GM21515 (cell line): Measurements from ENCODE around the gene DIPK1B.

Source experiments
- ATAC-seq: cut with Tn5 transposase; IDR thresholded peaks from one replicate; pipeline ENCODE4 v1.9.1; 2021; ENCODE audit not compliant: unreplicated experiment

DIPK1B gene

DNA sequence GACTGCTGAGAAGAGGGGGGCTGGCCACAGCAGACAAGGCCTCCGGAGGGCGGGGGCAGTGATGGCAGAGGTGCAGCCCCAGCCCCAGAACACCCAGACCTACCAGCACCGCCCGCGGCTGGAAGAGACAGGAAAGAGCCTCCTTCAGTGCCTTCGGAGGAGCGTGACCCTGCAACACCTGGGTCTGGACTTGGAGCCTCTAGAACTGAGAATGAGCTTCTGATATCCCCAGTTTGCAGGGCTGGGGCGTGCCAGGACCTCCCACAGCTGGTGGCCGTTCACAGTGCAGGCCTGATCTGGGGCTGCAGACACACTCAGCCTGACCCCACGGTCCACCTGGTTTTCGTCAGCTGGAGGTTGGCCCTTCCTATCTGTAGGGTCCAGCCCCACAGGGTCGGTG is 21.2 kb downstream of the DIPK1B start:
- no peak for ATAC-seq

- no peak for ATAC-seq
Observed at GRCh38 chr9:136734837-136735496, 22.6 kb downstream of the DIPK1B start.

GRCh38 chr9:136735812-136736480 is 23.6 kb downstream of the DIPK1B start:
- no peak for ATAC-seq

GRCh38 chr9:136738960-136739359 is 26.6 kb downstream of the DIPK1B start:
- ATAC-seq = no peak

- no peak for ATAC-seq
Observed at GRCh38 chr9:136739509-136739908, 27.1 kb downstream of the DIPK1B start.

GRCh38 chr9:136740069-136740468 is 27.7 kb downstream of the DIPK1B start:
- ATAC-seq = no peak

GRCh38 chr9:136740491-136740890 is 28.1 kb downstream of the DIPK1B start:
- no peak for ATAC-seq

DNA sequence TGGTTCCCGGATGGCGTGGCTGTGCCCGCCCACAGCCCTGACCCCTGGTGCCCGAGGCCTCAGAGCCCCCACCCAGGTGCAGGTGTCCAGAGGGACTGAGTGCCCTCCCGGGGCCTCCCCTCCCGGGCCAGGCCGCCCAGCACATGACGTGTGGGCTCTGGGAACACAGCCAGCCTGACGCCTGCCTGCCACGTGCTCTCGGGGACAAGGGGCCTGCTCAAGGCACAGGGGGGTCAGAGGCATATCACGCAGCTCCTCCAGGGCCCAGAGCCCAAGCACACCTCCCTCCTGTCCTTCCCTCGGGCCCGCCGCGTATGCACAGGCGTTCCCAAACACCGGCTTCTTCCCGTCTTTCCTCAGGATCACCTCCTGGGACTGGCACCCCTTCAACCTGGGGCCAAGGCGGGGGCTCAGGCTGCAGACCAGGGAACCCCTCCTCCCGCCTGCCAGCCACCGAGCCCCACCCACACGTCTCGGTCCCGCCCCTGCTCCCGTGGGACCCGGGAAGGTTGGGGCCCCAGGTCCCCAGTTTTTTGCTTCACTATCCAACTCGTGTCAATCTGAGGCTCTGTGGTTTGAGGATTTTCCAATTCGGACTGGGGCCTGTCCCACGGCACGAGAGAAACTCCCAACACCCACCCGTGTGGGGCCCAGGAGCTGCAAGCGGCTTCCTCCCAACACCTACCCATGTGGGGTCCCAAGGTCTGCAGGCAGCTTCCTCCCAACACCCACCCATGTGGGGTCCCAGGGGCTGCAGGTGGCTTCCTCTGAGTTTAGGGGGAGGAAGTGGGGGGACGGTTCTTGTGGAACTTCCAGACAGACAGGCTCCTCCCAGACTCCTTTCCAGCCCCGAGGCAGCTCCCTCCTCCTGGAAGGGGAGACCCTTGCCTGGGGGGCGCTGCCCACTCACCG is 28.9 kb downstream of the DIPK1B start:
- no peak for ATAC-seq

DNA sequence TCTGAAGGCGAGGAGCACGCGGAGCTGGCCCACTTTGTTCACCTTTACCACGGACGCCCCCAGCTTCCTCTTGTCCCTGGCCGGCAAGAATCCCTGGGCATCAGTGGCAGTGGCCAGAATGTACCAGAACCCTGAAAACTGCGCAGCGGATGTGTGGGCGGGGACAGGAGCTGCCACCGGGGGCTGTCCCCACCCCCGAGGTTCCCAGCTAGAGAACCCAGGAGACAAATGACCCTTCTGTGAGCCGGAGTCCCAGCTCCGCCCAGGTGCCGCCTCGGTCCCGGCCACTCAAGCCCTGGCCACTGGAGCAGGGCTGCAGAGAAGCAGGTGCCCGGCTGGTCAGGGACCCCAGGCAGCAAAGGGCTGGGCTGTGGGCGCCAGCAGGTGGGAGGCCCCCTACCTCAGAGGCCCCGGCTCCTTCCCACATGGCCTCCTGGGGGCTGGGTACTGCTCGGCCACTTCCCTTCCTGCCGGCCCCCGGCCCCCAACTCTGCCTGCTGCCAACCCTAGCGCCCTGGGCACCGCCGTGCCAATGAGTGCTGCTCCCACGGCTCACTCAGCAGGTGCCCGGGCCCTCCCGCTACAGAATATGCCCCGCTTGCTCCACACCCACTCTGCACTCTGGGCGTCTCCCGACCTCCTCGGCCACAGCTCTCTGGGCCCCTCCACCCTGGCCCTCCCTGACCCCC is 29.7 kb downstream of the DIPK1B start:
- no peak for ATAC-seq

DNA sequence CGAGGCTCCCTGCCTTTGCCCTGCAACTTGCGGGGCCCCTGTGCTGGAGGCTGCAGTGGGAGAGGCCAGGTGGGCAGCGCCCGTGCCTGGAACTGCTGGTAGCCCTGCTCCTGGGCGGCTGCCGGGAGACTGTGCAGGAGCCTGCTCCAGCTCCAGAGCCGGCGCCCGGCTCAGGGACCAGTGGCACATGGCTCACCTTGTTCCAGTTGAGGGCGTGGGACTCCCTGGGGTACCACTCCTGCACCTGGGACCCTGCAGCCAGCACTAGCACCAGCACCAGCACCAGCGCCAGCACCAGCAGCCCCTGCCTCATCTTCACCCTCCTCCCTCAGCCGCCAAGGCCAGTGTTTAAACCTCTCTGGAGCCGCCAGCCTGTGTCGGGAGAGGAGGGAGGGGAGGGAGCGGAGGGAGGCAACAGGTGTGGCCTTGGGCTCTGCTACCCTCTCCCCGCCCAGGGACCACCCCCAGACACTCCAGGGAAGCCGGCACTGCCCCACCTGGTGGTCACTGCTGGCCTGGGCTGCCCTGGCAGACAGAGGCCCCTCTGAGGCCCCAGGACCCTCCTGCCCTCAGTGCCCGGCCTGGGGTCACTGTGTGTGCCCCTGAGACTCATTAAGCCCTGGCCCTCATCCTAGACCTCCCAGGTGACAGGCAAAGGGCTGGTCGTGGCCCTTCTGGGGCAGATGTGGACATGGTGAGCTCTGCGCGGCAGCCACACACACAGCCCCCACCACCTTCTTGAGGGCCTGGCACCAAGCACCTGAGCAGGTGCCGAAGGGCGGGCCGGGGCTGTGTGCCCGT is 30.4 kb downstream of the DIPK1B start, which contains the start of gene LCN10:
LCN10 (minus strand) TSS at position 350 of the 801 bp plus-strand sequence; CDS start at position 313, 37 bp downstream.
- no peak for ATAC-seq

DNA sequence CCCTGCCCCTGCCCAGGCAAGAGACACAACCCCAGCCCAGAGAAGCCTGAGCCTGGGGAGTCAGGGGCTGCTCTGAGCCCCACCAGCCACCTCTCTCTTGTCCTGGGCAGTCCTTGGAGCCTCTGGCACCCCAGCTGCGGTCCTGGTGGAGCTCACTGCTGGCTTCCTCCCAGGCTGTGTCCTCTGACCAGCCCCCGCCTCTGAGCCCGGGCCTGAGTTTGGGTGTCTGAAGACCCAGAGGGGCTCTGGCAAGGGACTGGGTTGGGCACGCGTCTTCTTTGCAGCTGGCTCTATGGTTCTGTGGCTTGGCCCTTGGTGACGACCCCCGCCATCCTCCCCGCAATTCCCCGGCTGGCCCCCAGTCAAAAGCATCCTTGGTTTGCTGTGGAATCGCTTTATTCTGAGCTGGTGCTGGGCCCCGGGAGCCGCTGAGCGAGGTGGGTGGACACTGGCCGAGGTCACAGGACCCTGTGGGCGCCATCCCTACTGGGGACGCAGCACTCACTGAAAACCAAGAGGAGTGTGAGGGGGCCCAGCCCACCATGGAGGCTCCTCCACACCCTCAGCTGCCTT is 31.4 kb downstream of the DIPK1B start:
- no peak for ATAC-seq

- ATAC-seq = no peak
Observed at GRCh38 chr9:136744773-136745172, 32.4 kb downstream of the DIPK1B start.

GRCh38 chr9:136745389-136746154 is 33.2 kb downstream of the DIPK1B start:
- ATAC-seq = no peak

GRCh38 chr9:136746155-136746490 is 33.8 kb downstream of the DIPK1B start:
- no peak for ATAC-seq

GRCh38 chr9:136746621-136747020 is 34.2 kb downstream of the DIPK1B start:
- ATAC-seq = no peak

DNA sequence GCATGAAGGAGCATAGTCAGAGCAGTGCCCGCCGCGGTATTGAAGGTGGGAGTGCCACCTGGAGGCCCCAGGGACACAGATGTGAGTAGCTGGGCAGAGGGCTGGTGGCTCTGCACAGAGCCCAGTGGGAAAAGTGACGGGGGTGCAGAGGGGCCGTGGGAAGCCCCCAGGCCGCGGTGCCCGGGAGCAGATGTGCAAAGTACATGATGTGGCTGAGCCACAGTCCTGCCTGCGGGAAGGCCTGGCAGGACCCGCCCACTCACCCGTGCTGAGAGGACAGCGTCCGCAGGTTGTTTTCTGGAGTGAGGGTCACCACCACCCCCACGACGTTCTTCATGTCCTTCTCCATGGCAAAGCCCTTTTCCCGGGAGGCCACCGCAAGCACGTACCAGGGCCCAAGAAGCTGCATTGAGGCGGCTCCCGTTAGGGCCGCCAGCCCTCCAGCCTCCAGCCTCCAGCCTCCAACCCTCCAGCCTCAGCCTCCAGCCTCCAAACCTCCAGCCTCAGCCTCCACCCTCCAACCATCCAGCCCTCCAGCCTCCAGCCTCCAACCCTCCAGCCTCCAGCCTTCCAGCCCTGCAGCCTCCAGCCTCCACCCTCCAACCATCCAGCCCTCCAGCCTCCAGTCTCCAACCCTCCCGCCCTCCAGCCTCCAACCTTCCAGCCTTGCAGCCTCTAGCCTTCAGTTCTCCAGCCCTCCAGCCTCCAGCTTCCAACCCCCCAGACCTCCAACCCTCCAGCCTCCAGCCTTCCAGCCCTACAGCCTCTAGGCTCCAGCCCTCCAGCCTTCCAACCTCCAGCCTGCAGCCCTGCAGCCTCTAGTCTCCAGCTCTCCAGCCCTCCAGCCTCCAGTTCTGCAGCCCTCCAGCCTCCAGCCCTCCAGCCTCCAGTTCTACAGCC is 35.0 kb downstream of the DIPK1B start:
- no peak for ATAC-seq

DNA sequence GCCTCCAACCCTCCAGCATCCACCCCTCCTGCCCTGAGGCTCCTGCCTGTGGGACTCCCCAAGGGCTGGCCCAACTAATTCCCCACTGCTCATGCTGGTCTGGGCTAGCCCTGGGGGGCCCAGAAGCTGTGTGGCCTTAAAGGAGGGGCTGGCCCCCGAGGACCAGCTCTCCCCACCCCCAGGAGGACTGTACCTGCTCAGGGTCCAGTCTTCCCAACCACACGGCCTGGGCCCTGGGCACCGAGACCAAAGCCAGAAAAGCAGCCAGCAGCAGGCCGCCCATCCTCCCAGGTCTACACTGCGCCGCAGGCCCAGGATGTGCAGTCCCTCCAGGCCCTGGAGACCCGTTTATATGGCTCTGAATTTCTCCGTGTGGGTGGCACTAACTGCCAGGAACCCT is 35.8 kb downstream of the DIPK1B start, which contains the start of gene LCN6:
LCN6 (minus strand) TSS at position 325 of the 400 bp plus-strand sequence; CDS start at position 283, 42 bp downstream.
- no peak for ATAC-seq
